Amygdala (tissue), 56 donors: ENCODE data around the gene KCNT2.
"Not testable (repeated sequence)": the region's sequence is repeated elsewhere in the genome, so short reads cannot be mapped to it uniquely, and the experiment has no call there.

ENCODE experiments used
- DNase-seq, 56 donors: peaks; one replicate each; lab custom pipeline; 2025; lab: John Stamatoyannopoulos, UW

The KCNT2 gene

DNA sequence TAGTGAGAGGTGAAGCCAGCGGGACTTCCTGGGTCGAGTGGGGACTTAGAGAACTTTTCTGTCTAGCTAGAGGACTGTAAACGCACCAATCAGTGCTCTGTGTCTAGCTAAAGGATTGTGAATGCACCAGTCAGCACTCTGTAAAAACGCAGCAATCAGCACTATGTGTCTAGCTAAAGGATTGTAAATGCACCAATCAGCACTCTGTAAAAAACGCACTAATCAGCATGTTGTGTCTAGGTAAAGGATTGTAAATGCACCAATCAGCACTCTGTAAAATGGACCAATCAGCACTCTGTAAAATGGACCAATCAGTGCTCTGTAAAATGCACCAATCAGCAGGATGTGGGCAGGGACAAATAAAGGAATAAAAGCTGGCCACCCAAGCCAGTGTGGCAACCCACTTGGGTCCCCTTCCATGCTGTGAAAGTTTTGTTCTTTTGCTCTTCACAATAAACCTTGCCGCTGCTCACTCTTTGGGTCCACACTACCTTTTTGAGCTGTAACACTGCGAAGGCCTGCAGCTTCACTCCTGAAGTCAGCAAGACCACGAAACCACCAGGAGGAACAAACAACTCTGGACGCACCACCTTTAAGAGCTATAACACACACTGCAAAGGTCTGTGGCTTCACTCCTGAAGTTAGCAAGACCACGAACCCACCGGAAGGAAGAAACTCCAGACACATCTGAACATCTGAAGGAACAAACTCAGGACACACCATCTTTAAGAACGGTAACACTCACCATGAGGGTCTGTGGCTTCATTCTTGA, 85.5 kb downstream of the KCNT2 start:
- DNase-seq: not testable (repeated sequence)

DNA sequence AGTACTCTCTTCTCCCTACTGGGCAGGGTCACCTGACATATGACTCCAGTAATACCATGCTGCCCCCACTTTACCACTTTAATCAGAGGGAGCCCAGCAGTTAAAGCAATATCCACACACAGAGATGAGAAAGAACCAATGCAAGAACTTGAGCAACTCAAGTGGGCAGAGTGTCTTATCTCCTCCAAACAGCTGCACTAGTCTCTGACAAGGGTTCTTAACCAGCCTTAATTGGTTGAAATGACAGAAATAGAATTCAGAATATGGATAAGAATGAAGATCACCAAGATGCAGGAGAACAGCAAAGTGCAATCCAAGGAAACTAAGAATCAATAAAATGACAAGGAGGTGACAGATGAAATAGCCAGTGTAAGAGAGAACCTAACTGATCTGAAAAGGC, 91.0 kb downstream of the KCNT2 start:
- no peak for DNase-seq

DNA sequence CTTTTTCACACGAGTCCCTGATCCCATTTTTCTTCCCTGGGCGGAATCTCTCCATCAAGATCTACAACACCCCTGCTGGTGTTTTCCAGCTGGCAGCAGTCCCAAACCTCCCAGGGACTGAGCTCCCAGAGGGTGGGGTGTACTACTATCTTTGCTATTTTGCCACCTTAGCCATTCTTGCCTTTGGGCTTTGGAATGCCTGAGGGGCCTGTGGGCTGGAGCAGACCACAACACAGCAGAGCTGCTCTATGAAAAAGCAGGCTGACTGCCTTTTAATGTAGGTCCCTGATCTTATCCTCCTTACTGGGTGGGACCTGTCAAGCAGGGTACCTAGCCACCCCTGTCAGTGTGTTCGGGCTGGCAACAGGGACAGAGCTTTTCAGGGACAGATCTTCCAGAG, 91.9 kb downstream of the KCNT2 start:
- DNase-seq: no peak

DNA sequence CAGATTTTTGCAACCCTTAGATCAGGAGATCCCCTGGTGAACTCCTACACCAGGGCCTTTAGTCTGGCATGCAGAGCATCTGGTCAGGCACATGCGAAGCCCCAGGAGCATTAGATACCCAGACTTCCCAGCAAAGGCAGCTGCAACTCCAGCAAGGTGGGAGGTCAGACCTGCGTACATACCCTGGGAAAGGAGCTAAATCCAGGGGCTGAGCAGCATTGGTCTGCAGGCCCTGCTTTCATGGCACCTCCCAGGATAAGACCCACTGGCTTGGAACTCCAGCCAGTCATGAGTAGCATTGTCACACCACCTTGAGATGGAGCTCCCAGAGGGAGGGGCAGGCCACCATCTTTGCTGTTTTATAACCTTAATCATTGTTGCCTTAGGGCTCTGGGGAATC, 92.3 kb downstream of the KCNT2 start:
- DNase-seq: no peak

DNA sequence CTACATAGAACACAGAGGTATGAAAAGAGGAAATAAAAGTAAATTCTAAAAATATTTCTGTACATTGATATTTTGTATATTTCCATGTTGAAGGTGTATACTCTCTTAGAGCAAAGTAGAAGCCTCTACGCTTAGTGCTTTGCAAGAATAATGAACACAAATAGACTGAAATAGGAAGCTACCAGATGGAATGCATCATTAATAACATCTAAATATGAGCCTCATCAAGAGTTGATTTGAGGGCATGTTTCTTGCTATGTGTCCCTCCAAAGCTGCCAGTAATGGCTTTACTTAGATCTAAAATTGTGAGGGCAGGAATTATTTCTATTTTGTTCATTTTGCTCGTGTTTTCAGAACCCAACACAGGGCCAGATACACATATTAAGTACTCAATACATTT, 94.4 kb downstream of the KCNT2 start:
- no peak for DNase-seq

DNA sequence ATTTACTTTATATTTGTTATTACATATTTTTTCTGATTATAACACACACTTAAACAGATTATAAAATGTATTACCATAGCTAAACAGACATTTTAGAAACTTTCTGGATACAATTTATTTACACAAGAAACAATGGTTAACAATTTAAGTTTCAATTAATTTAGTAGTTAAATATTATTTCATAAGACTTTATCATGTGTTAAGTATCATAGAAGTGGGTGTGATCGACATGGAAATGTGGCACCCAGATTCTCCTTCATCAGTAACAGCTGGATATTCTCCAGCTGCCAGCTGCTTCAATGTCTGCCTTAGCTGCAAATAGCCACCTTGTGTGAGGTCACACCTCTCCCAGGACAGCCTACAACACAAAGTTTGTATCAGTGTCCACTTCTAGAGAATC, 97.8 kb downstream of the KCNT2 start:
- DNase-seq: no peak

DNA sequence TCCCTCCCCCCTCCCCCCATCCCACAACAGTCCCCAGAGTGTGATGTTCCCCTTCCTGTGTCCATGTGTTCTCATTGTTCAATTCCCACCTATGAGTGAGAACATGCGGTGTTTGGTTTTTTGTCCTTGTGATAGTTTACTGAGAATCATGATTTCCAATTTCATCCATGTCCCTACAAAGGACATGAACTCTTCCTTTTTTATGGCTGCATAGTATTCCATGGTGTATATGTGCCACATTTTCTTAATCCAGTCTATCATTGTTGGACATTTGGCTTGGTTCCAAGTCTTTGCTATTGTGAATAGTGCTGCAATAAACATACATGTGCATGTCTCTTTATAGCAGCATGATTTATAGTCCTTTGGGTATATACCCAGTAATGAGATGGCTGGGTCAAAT, 104.0 kb downstream of the KCNT2 start:
- DNase-seq: not testable (repeated sequence)

DNA sequence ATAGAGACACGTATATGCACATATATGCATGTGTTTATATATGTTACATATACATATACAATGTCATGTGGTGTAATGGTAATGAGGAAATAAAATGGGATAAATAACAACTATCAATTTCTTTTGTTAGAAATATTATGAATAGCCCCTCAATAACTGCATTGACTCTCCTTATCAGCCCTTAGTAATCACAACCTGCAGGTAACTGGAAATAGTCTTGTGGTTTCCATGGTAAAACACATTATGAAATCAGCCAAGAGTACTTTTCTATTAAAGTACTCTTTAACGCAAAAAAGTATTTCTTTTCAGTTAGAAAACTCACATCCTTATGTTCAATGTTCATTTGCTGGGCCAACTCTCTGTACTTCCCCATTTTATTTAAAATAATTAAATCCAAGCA, 105.8 kb downstream of the KCNT2 start:
- no peak for DNase-seq

DNA sequence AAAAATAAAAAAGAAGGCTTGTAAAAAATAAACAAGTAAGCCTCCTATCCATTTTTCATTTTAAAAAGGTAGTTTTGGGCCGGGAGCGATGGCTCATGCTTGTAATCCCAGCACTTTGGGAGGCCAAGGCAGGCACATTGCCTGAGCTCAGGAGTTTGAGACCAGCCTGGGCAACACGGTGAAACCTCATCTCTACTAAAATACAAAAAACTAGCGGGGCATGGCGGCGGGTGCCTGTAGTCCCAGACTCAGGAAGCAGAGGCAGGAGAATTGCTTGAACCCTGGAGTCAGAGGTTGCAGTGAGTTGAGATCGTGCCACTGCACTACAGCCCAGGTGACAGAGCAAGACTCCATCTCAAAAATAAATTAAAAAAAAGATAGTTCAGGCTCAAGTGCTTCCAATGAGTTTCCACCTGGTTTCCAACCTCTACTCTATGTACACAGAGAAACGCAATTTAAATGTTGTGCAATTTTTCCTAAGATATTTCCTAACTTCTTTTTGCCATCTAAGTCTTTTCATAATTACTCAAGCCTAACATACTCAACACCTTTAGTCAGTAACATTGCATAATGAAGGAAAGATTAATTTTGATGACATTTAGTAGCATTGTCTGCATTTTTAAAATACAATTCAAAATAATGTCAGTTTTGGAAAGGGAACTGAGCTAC, 106.3 kb downstream of the KCNT2 start:
- DNase-seq: no peak

DNA sequence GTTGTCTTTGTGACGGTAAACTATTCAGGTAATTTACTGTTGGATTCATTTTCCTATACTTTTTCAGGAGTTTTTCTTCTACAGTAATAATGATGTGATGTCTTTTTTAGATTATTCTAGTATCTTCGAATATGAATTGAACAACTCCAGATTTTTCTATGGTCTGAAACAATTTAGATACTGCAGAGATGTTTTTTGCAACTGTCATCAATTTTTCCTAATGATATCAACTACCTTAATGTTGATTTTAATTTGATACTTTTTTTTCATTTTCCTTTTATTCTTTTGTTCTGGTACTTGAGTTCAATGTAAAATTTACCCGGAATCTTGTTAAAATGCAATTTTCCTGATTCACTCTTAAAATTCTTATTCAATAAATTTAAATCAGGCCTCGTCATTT, 110.4 kb downstream of the KCNT2 start:
- DNase-seq: no peak

DNA sequence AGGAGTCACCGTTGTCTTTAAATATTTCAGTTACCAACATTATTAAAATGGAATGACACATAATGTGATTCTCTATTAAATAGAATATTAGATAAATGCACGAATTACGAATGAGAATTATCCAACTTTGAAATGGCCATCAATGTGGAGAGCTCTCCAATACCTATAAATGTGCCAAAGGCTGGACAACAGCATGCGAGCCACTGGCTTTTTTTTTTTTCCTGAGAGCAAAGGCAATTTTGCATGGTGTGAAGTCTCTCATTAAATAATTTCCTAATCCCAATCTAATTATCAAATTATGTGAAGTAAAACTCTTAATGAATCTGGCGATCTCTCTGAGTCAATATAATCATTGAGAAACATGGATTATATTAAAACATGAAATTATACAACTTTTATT, 113.5 kb downstream of the KCNT2 start:
- no peak for DNase-seq

DNA sequence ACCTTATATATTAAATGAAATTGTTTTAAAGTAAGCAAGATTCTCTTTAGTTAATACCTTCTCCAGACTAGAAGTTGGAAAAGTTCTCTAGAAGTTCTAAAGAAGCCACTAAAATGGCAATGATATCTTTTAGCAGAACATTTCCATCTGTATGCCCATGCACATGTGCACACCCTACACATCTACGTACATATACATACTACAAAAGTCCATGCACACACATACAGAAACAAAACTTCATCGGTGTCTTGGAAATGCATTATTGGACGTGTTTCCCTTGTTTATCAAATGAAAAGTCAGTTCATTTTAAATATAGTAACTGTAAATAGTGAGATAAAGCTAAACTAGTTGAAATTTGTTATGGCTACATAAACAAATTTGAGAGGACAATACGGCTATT, 114.4 kb downstream of the KCNT2 start:
- DNase-seq: no peak

DNA sequence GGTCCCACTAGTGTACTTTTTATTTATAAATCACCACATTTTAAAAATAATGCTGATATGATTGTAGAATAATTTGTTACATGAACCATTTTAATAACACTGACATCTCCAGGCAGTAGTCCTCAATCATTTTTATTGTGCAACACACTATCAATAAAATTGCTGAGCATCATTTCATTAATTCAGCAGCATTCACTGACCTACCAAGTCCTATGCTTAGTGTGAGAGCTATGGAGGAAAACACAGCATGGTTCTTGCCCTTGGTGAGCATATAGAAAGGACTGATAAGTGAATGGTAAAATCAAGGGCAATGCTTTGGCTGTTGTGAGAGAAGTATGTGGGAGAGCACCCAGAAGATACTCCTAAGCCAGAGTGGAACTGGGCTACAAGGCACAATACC, 119.7 kb downstream of the KCNT2 start:
- DNase-seq: no peak

DNA sequence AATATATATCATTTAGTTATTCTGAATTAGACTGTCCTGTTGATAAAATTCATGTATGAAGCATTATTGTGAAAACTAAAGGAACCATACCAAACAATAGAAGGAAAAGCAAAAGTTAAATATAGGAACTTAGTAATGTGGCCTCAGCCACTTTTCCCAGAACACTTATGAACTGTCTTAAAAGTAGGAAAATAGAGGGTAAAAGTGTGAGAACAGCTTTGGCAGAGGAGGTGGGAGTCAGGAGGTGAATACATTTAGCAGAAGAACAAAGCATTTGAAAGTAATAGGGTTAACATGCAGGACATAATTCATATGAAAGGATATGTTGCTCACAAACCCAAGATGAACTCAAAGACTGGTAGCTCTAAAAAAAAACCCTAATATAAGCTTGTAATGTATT, 121.9 kb downstream of the KCNT2 start:
- DNase-seq: no peak

DNA sequence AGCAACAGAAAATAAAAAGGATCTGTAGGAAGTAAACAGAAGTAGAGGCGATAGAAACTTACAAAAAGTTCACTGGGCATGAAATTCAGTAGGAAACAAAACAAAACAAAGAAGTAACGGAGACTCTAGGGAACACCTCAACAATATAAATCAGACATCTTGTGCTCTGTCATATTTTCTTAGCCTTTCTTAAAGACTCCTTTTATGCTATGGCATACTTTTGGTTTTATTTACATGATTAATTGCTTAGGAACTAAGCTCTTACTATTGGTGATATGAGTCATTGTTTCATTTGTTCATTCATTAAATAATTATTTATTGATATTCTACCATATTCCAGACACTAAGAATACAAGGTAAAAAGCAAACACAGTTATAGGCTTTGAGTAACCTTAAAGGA, 126.6 kb downstream of the KCNT2 start:
- DNase-seq: no peak

DNA sequence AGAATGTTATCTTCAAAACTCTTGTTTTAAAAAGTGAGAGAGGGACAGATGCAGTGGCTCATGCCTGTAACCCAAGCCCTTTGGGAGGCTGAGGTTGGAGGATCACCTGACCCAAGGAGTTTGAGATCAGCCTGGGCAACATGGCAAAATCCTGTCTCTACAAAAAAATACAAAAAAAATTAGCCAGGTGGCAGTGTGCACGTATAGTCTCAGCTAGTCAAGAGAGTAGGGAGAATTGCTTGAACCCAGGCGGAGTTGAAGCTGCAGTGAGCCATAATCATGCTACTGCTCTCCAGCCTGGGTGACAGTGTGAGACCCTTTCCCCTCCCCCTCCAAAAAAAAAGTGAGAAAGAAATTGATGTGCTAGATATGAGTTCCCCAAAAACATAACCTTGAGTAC, 131.0 kb downstream of the KCNT2 start:
- DNase-seq: no peak

DNA sequence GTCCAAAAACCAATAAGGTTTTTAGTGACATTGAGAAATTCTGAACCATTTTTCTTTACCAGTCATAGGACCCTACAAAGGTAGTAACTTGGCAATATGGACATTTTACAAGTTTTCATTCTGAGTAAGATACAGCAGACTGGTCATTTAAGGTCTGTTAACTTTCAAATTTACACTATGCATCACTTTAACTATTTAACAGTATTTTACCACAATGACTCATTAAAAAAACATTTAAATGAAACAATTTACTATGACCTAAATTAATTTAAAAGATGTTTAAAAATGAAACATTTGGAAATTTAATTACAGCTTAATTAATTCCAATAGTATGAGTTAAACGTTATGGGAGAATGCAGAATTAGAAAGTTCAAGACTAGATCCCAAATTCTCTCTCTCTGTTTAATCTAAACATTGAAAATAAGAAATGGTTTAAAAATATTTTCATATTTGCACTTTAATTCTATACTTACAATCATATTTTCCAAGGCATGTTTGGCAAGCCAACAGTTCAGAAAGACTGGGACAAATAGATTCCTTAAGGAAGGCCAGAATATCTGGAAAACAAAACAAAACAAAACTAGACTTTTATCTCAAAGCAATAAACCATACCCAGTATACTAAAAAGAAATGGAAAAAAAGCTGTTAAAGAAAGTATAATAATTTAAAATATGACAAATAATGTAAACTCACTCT, 140.9 kb downstream of the KCNT2 start:
- no peak for DNase-seq

DNA sequence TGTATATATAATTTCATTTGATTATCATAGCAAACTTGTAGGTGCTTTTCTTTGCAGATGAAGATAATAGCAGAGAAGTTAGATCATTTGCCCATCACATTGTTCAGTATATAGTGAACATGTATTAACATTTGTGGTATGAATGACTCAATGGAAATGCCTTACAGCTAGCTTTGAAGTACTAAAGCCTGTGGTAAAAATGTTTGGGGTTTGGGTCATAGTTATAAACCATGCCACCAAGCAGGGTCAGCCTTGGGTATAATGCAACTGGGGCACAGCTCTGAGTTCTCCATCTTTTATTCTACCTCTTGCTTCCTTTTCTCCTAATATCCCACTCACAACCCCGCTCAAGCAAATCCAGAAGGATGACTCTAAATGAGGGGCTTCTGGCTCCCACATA, 141.6 kb downstream of the KCNT2 start:
- DNase-seq: no peak

DNA sequence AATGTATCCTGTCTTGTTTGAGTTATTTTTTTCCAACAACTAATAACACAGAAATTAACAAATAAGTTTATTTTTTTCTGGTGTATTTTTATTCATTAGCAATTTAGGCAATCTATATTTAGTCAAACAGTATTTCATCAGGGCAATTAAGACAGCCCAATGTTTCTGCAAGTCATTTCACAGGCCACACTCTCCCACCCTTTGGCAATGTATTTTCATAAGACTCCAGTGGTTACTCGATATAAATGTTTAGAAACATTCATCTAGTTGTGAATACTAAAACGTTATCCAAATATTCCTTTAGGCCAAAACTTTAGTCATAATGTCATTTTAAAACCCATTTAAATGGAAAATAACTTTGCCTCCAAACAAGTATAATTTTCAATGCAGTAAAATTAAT, 142.1 kb downstream of the KCNT2 start:
- DNase-seq: no peak

DNA sequence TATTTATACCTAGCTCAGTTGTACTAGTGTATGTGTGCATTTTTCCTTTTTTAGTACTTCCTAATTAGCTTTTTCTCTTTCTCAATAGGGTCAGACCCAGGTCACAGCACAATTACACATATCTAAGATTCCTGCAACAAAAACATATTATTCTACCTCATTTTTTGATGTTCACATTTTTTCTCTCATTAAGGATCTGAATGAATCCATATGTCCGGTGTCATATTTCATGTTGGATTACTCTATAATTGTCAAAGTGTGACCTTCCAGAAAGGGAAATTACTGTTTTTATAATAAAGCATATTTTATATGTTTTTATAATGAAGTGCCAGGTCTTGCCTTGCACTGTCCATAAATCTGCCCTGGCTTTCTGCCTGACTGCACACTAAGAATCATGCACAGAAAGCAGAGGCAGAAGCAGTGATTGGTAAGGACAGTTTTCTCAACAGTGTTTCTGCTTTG, 143.7 kb downstream of the KCNT2 start:
- DNase-seq: no peak

DNA sequence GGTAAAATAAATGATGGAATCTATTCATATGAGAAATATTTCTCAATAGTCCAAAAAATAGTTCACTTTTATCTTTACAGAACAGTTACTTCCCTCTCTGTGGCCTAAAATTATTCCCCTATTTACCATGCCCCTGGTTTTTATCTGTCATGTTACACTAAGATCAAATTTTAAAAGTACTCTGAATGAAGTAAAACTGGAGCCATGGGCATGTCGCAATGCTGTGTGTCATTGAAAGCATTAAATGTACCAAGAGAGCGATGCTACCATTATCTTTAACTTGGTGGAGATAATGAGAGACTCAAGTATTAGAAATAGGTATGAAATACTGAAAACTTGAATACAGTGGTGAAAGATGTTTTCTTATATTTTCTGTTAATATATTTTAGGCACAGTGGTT, 146.2 kb downstream of the KCNT2 start:
- DNase-seq: no peak

DNA sequence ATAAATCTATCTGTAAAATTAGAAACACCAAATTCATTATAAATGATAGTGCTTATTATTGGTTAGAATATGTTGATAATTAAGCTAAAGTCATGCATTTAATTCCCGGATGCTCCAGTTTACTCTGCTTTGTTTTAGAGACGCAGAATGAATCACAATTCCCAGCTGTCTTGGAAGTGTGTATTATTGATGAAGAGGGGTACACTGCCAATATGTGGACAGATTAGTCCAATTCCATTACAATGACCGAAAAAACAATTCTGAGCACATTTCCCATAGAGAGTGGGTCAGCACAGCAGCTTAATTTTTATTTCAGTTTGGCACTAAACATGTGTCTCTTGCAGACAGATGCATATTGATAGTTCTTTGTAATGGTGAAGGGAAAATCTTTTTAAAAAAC, 146.7 kb downstream of the KCNT2 start:
- no peak for DNase-seq
